Neural progenitor cell (in vitro differentiated cells): ENCODE results near the gene CNN3.

Experiments
- EZH2phosphoT487 ChIP-seq: fragments of 200-600 bp; sonication (generic); IDR thresholded peaks from 2 replicates; pipeline ENCODE4 v1.6.1; 2017; ENCODE audit warnings: antibody characterized with exemption
- TF ChIP-seq, protein P1 (sequence below): fragments of 200-600 bp; sonication (generic); IDR thresholded peaks from 2 replicates; pipeline ENCODE4 v1.5.1; 2017; ENCODE audit warnings: antibody characterized with exemption, mild to moderate bottlenecking

DNA sequence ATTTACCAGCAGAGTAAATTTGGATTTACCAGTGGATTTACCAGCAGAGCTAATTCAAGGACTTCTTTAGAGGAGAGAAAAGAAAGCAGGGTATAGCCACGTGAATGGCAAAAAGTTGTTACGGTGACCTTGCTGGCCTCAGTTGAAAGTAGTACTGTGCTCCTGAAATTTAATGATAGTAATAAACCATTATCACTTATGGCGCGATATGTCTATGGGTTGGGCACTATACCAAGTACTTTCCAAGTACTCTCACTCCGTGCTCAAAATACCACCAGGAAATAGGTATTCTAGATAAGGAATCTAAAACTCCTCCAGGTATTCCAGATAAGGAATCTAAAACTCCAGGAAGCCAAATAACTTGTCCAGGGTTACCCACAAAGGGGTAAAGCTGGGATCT is 70.9 kb downstream of the CNN3 start:
- TF ChIP-seq, protein P1, sequence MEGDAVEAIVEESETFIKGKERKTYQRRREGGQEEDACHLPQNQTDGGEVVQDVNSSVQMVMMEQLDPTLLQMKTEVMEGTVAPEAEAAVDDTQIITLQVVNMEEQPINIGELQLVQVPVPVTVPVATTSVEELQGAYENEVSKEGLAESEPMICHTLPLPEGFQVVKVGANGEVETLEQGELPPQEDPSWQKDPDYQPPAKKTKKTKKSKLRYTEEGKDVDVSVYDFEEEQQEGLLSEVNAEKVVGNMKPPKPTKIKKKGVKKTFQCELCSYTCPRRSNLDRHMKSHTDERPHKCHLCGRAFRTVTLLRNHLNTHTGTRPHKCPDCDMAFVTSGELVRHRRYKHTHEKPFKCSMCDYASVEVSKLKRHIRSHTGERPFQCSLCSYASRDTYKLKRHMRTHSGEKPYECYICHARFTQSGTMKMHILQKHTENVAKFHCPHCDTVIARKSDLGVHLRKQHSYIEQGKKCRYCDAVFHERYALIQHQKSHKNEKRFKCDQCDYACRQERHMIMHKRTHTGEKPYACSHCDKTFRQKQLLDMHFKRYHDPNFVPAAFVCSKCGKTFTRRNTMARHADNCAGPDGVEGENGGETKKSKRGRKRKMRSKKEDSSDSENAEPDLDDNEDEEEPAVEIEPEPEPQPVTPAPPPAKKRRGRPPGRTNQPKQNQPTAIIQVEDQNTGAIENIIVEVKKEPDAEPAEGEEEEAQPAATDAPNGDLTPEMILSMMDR = no peak
- no peak for TF ChIP-seq EZH2phosphoT487
